HG03565 (cell line): ENCODE results near the gene CPEB3.
"Not testable (repeated sequence)": the region's sequence is repeated elsewhere in the genome, so short reads cannot be mapped to it uniquely, and the experiment has no call there.

Source experiments
- ATAC-seq: cut with Tn5 transposase; IDR thresholded peaks from one replicate; pipeline ENCODE4 v1.9.1; 2021; ENCODE audit warnings: mild to moderate bottlenecking, moderate library complexity; ENCODE audit not compliant: unreplicated experiment

Gene CPEB3

DNA sequence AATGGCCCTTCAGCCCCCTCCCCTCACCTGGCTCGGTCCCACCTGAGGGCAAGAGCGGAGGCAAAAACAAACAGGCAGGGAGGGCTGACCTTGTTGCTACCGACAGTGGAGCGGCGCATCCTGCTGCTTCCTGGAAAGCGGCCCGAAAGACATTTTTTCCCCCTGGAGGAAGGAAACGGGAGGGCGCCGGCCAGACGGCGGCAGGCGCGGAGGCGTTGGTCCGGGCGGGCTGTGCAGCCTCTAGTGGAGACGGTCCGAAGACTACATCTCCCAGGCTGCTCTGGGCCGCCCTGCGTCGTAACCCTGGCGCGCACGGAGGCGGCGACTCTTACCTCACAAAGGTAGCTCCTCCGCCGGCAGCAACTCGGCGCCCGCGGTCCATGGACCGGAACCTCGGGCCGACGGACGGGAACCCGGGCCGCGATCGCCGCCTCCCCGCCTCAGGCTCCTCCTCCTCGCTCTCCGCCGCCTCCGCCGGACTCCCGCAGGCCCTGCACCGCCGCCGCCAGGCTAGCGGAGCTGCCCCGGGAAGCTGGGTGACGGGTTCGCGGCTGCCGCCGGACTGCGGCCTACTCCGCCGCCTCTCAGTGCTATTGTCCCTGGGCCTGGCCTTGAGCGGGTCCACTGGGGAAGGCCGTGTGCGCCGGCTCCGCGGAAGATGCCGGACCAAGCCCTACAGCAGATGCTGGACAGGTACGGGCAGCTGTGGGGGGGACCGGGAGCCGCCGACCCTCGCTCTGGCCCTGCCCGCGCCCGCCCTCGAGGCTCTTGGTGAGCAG lies at the start of gene CPEB3, which contains the start of gene MARCHF5:
CPEB3 (minus strand) TSS at position 242 of the 779 bp plus-strand sequence. CDS start 50,728 bp downstream, outside the sequence.
MARCHF5 (plus strand) TSS at position 331 of the 779 bp plus-strand sequence; CDS start at position 659, 328 bp downstream.
- peak; percentile 97 for ATAC-seq

- not testable (repeated sequence) for ATAC-seq
Measured at GRCh38 chr10:92329927-92330326, 39.0 kb upstream of the CPEB3 start.

DNA sequence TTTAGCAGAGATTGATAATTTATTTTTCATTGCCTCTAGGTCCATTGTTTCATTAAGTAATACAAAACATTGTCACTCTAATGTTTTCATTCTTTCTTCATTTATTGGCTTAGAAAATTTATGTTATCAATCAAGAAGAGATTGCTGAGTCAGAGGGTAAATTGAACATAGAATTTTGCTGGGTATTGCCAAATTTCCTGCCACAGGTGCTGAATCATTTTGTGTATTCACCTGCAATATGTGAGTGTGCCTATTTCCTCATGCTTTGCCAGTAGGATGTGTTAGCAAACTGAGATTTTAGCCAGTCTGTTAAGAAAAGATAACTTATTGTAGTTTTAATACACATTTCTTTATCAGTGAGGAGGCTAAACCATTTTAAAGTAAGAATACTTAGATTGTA lies 38.1 kb upstream of the CPEB3 start:
- no peak for ATAC-seq

DNA sequence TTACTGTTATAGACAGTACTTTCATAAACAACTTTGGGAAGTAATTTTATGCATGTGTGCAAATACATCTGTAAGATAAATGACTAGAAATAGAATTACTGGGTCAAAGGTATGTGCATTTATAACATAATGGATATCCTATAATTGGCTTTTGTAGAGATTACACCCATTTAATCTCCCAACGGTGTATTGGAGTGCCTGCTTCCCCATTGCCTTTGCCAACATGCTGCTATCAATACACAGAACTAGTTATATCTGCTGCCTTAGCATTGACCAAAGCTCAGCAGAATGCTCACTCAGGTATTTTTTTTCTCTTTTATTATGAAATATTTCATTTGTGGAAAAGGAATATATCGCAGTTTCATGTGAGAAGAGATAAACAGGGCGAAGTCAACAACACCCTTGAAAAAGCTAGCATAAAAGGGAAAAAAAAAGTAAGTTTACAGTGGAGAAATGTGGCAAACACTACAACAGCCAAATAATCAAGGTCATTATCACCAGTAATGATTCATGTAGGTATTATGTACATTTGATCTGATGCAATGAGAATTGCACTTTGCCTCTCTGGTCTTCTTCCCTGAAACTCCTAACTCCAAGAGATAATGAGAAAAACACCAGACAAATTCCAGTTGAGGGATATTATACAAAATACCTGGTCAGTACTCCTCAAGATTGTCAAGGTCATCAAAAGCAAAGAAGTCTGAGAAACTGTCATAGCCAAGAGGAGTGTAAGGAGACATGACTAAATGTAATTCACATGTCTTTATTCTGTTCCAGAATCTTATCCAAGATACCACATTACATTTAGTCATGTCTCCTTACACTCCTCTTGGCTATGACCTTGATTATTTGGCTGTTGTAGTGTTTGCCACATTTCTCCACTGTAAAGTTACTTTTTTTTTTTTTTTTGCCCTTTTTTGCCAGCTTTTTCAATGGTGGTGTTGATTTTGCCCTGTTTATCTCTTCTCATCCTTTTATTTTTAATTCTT lies 36.9 kb upstream of the CPEB3 start:
- no peak for ATAC-seq

DNA sequence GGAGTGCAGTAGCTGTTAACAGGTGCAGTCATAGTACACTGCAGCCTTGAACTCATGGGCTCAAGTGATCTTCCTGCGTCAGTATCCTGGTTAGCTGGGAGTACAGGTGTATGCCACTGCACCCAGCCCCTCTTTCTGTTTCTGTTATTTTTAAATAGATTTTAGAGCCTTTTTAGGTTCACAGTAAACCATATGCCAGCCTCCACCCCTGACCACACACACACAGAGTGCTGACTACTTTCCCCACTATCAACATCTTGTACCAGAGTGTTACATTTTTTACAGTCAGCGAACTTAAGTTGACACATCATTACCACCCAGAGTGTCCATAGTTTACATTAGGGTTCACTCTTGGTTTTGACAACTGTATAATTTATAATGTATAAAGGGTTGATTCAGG lies 32.2 kb upstream of the CPEB3 start:
- no peak for ATAC-seq

DNA sequence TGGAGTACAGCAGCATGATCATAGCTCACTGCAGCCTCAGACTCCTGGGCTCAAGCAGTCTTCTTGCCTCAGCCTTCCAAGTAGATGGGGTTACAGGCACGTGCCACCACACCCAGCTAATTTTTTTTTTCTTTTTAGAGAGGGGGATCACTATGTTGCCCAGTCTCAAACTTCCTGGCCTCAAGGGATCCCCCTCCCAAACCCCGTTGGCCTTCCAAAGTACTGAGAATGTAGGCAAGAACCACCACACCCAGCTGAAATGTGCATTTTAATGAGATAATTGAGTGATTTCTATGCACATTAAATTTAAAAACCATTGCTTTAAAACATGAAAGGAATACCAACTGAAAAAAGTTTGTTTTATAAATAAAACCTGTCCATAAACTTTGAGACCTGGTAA lies 25.7 kb upstream of the CPEB3 start:
- ATAC-seq: no peak

DNA sequence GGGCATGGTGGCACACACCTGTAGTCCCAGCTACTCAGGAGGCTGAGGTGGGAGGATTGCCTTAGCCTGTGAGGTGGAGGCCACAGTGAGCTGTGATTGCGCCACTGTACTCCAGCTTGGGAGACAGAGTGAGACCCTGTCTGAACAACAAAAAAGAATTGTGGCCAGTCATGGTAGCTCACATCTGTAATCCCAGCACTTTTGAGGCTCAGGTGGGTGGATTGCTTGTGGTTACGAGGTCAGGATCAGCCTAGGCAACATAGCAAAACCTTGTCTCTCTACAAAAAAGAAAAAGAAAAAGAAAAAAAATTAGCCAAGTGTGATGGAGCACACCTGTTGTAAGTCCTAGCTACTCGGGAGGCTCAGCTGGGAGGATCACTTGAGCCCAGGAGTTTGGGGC lies 22.9 kb upstream of the CPEB3 start:
- no peak for ATAC-seq

- no peak for ATAC-seq
Measured at GRCh38 chr10:92309272-92309671, 18.4 kb upstream of the CPEB3 start.

- ATAC-seq: no peak
Measured at GRCh38 chr10:92305133-92306072, 14.5 kb upstream of the CPEB3 start.

DNA sequence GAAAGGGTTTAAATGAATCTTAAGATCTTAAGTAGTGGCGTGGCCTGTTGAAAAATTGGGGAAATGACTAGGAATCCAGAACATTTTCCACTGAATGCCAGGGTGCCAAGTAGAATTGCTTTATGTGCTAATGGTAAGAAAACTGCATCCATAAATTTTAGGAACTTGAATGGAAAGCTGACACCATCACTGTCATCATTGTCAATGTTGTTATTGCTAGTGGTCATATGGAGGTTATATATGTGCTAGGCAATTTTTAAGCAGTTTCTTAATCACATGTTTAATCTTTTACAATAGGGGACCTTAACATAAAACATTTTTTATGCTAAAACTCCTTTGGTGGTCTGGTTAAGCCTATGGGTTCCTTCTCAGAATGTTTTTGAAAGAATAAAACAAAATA lies 13.2 kb upstream of the CPEB3 start:
- ATAC-seq: no peak

DNA sequence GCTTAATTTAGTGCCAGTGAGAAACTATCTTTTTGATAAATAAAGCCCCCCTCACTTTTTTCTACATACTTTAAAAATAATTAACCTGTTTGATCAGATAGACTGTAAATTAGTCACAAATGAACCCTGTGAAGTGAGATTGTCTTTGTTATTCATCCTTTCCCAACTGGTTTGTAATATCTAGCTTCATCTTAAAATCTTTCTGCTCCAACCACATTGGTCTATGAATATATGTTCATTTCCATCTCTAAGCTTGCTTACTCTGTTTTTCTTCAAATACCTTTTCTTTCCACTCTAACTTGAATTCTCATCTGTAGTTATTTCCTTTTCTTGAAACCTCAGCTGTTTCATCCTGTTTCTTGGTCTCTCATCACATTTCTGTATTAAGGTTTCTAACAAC lies 12.2 kb upstream of the CPEB3 start:
- ATAC-seq: no peak

GRCh38 chr10:92298487-92298886 lies 7.6 kb upstream of the CPEB3 start:
- ATAC-seq: no peak

DNA sequence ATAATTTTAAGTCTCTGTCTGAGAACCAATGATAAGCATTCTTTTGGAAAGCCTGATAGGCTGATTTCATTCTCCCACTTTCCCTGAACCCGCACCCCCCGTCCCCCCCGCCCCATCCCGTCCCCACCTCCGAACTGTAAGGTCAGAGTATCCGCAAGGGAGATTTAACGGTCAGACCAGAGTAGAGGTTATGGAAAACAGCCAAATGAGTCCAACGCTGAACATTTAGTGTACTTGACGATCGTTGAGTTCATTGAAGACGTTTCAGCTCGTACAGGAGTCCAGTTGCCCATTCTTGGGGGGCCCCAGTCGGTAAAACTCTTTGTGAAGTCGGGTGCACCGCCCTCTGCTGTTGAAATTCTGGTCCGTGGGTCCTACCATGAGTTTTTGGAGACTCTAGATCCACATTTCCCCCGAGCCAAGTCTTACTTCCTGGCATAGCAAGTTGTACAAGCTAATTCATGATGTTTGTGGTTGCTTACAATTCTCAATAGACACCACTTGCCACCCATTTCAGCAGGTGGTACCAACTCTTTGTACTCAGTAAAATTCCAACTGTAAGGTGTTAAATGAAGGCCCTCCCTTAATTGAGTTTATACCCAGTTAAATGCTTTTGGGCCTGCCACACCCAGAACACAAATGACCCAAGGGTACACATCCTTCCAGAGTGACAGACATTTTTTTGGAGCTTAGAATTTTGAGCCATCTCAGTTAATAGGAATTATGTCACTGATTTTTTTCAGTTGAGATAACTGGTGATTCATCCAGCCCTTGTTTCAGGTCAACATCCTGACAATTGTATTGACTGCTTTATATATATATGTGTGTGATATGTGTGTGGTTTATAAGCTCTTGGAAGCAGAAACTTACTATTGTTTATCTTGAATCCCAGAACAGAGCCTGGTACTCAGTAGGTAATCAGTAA lies 1.3 kb upstream of the CPEB3 start:
- ATAC-seq: no peak

GRCh38 chr10:92291616-92291865 lies 663 bp upstream of the CPEB3 start:
- ATAC-seq: no peak

- ATAC-seq: peak; percentile 0
Measured at GRCh38 chr10:92290076-92290836, 622 bp downstream of the CPEB3 start.

DNA sequence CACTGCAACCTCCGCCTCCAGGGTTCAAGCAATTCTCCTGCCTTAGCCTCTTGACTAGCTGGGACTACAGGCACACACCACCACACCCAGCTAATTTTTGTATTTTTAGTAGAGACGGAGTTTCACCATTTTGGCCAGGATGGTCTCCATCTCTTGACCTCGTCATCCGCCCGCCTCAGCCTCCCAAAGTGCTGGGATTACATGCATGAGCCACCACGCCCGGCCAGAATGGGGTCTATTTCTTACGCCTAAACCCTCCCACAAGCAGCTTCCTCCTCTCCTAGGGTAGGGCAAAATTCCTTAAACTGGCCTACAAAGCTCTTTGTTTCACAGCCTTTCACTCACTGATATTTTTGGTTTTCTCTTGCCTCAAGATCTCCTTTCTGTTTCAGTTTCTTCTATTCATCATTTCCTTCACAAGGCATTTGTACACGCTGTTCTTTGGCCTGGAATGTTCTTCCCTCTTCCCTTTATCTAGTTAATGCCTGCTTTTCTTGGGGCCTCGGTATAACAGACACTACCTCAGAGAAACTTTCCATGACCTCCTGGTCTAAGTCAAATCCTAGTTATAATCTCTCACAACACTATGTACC lies 6.7 kb downstream of the CPEB3 start:
- ATAC-seq: no peak

DNA sequence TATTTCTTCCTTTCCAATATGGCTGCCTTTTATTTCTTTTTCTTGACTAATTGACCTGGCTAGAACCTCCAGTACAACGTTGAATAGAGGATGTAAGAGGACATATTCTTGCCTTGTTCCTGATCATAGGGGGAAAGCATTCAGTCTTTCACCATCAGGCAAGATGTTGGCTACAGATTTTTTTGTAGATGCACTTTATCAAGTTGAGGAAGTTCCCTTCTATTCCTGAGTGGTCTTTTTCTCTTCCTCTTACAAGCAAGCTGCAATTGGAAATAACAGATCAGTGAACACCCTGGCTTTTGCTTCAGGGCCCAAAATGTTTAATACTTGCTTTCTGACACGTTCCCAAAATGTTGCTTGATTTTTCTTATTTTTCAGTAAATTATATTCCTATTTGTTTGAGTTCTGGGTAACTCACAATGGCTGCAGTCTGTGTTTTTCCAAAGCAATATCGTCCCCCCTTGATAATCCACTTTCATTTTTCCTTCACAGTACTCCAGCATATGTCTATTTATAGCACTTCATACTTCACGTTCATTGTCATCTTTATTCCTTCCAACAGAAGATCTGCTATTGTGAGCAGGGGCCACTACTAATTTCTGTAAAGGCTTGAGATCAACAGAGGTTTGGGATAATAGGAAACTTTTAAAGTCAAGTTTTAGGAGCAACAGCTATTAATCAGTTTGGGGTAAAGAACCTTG lies 11.7 kb downstream of the CPEB3 start:
- no peak for ATAC-seq

DNA sequence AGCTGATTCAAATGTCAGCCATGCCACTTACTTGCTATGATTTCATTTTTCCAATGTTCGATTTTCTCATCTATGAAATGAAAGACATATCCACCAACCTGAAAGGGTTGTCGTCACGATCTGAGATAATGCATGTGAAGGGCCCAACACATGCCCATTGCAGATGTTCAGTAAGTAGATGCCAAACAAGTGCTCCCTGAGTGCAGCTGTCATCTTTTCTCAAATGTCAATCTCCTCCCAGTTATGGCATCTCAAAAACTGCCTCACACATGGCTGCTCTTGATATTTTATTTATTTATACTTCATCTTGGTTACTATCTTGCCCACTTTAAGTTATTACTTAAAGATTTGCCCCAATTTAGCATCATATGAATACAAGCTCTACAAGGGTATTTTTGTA lies 16.8 kb downstream of the CPEB3 start:
- no peak for ATAC-seq
